LNCaP clone FGC (cell line): ENCODE measurements around the gene CENPL.

Experiments used
- DNase-seq: peaks from one replicate; pipeline ENCODE4 v3.0.0-alpha.2; 2011; ENCODE audit warnings: low read depth
- H3K4me3 ChIP-seq: 2 replicates; pipeline ENCODE4 v1.5.1; 2011; ENCODE audit warnings: mild to moderate bottlenecking, low read depth, low read length, control low read depth
- CTCF ChIP-seq: IDR thresholded peaks from 2 replicates; pipeline ENCODE4 v1.5.1; 2012; ENCODE audit warnings: mild to moderate bottlenecking; ENCODE audit not compliant: control insufficient read depth, insufficient read depth; ENCODE audit errors: extremely low read depth

Gene CENPL

GRCh38 chr1:173867753-173868265, 43.1 kb upstream of the CENPL start, which contains the start of gene GAS5:
Gene GAS5, minus strand, starts transcription at chr1:173867989.
- DNase-seq, result peak; percentile 100
- no peak for TF ChIP-seq CTCF
- peak within 1 kb of the TSS; percentile 92 for H3K4me3 ChIP-seq

GRCh38 chr1:173867141-173867752, 42.6 kb upstream of the CENPL start:
- TF ChIP-seq CTCF, result no peak
- H3K4me3 ChIP-seq, result peak overlapping the region; percentile 92
- no peak for DNase-seq

GRCh38 chr1:173866413-173867115, 41.9 kb upstream of the CENPL start:
- no peak for TF ChIP-seq CTCF
- no peak for DNase-seq
- H3K4me3 ChIP-seq, result peak overlapping the region; percentile 92

- no peak for DNase-seq
- peak overlapping the region; percentile 92 for H3K4me3 ChIP-seq
- no peak for TF ChIP-seq CTCF
These were observed 40.9 kb upstream of the CENPL start for GRCh38 chr1:173865468-173866164.

GRCh38 chr1:173864179-173864867, 39.6 kb upstream of the CENPL start:
- no peak for TF ChIP-seq CTCF
- no peak overlapping the region; the same call in 1 of the 2 replicates for H3K4me3 ChIP-seq
- no peak for DNase-seq
